Esophagus squamous epithelium (tissue), 5 donors: ENCODE data around the gene SPATA13. TPM values are rescaled to one million over a fixed set of nuclear protein-coding genes. Genes with fewer than 3 reads are reported as not detected.

Experiments
- DNase-seq: peaks from one replicate; lab custom pipeline; 2025; lab: John Stamatoyannopoulos, UW
- H3K27ac ChIP-seq, 4 donors: fragments of 200-600 bp; sonication (generic); one replicate each; pipeline ENCODE4 v1.5.1; 2016 to 2019; ENCODE audit warnings: mild to moderate bottlenecking in 1 of 4
- H3K27me3 ChIP-seq, 4 donors: fragments of 200-600 bp; sonication (generic); 1 replicate in 3 of 4; 2 replicates in 1 of 4; pipeline versions ENCODE4 v1.5.1 to v1.6.0; 2017 to 2021; ENCODE audit warnings: antibody characterized with exemption in 1 of 4
- H3K36me3 ChIP-seq, 3 donors: fragments of 200-600 bp; sonication (generic); one replicate each; pipeline ENCODE4 v1.5.1; 2016 to 2019
- H3K4me1 ChIP-seq, 3 donors: fragments of 200-600 bp; sonication (generic); one replicate each; pipeline ENCODE4 v1.5.1; 2017 to 2019
- H3K4me3 ChIP-seq, 4 donors: fragments of 200-600 bp; sonication (generic); 1 replicate in 3 of 4; 2 replicates in 1 of 4; pipeline ENCODE4 v1.5.1; 2016 to 2019; ENCODE audit warnings: mild to moderate bottlenecking in 2 of 4, moderate library complexity in 1 of 4
- H3K9me3 ChIP-seq, 3 donors: fragments of 200-600 bp; sonication (generic); one replicate each; pipeline ENCODE4 v1.5.1; 2016 to 2019
- CTCF ChIP-seq, 6 experiments: fragments of 450-650 bp in 4 of 6; fragments of 200-600 bp in 2 of 6; sonication (generic) in 2 of 6; IDR thresholded peaks; one replicate each; pipeline ENCODE4 v1.5.1; 2016 to 2019; ENCODE audit warnings: antibody characterized with exemption in 6 of 6, mild to moderate bottlenecking in 4 of 6, moderate library complexity in 4 of 6
- POLR2A ChIP-seq, 4 donors: fragments of 450-650 bp; IDR thresholded peaks; one replicate each; pipeline ENCODE4 v1.6.1; 2017; ENCODE audit warnings: antibody characterized with exemption in 4 of 4, mild to moderate bottlenecking in 4 of 4, moderate library complexity in 3 of 4
- whole genome bisulfite sequencing, 2 donors: methylation state at CpG; one replicate each; pipeline ENCODE4 v1.1.5; 2018; 5-methylcytosine and 5-hydroxymethylcytosine counted together
- intact Hi-C: fragments of 100-400 bp; cut with DNase I; formaldehyde crosslinking; loops from one replicate; pipeline ENCODE4 v1.15.0; 2022
- total RNA-seq, 4 donors: library from RNA; depleted of rRNA; stranded (reverse); fragments of >200 nt; gene quantifications; one replicate each; pipeline ENCODE4 v1.1.0, GENCODE V29; 2016
- donor health status: DM: yes; HTN: yes; CAD: no.

The SPATA13 gene
- total RNA-seq, 4 donors from 2014 or later = 5.0 to 16.6 (median 9.7) TPM

- DNase-seq = no peak
- H3K4me3 ChIP-seq = no peak overlapping the region
- intact Hi-C loops = no loop called here
Measured at GRCh38 chr13:24166561-24166960, 6.0 kb downstream of the SPATA13 start.

GRCh38 chr13:24167666-24168391 lies 7.3 kb downstream of the SPATA13 start:
- TF ChIP-seq POLR2A (IDR thresholded peaks at IDR 0.05) = no peak
- TF ChIP-seq CTCF (IDR thresholded peaks at IDR 0.05) = no peak
- Histone ChIP-seq H3K27me3 (no peaks in the 10 kb centered on the region), H3K4me1 (peaks cover 0 to 13% (median 10%) of the 10 kb centered on the region in 3 donors), H3K9me3 (no peaks in the 10 kb centered on the region), H3K27ac (peak overlapping the region in 3 of 4 donors; percentile 28 to 58 (median 43)), H3K4me3 (no peak overlapping the region), H3K36me3 (no peaks in the 10 kb centered on the region)
- DNase-seq = no peak
- intact Hi-C loops = no loop called here
- 57 to 73% methylated on average over 6 of the region's 6 CpGs for WGBS, 2 donors

More at GRCh38 chr13:24166561-24166960, 6.0 kb downstream of the SPATA13 start:
- Histone ChIP-seq H3K27ac (peak overlapping the region in 1 of 4 donors; percentile 28), H3K4me1 (peaks cover 7 to 26% (median 19%) of the 10 kb centered on the region in 3 donors), H3K27me3 (peaks cover 0 to 10% (median 0%) of the 10 kb centered on the region in 4 donors), H3K36me3 (no peaks in the 10 kb centered on the region), H3K9me3 (no peaks in the 10 kb centered on the region)
- TF ChIP-seq POLR2A (IDR thresholded peaks at IDR 0.05) = no peak
- TF ChIP-seq CTCF (IDR thresholded peaks at IDR 0.05) = no peak
- WGBS, 2 donors = 85 to 88% methylated on average over 2 of the region's 2 CpGs

GRCh38 chr13:24168392-24168750 lies 7.9 kb downstream of the SPATA13 start:
- H3K4me3 ChIP-seq = no peak overlapping the region
- H3K4me1 ChIP-seq = peaks cover 0 to 13% (median 10%) of the 10 kb centered on the region in 3 donors
- no peak for DNase-seq
- no peaks in the 10 kb centered on the region for H3K36me3 ChIP-seq
- intact Hi-C loops = no loop called here
- H3K9me3 ChIP-seq = no peaks in the 10 kb centered on the region
- TF ChIP-seq CTCF (IDR thresholded peaks at IDR 0.05) = no peak
- TF ChIP-seq POLR2A (IDR thresholded peaks at IDR 0.05) = no peak
- H3K27ac ChIP-seq = peak overlapping the region in 3 of 4 donors; percentile 28 to 58 (median 43)
- no peaks in the 10 kb centered on the region for H3K27me3 ChIP-seq
- 83 to 90% methylated on average over 6 of the region's 6 CpGs for WGBS, 2 donors

GRCh38 chr13:24168979-24169378 lies 8.5 kb downstream of the SPATA13 start:
- no peaks in the 10 kb centered on the region for H3K36me3 ChIP-seq
- 24 to 42% methylated on average over 5 of the region's 5 CpGs for WGBS, 2 donors
- no peaks in the 10 kb centered on the region for H3K9me3 ChIP-seq
- H3K4me1 ChIP-seq = peaks cover 0 to 13% (median 10%) of the 10 kb centered on the region in 3 donors
- TF ChIP-seq CTCF (IDR thresholded peaks at IDR 0.05) (no peak), POLR2A (IDR thresholded peaks at IDR 0.05) (no peak)
- no peak overlapping the region for H3K4me3 ChIP-seq
- peak overlapping the region in 3 of 4 donors; percentile 28 to 43 (median 34) for H3K27ac ChIP-seq
- no peaks in the 10 kb centered on the region for H3K27me3 ChIP-seq
- DNase-seq = no peak
- intact Hi-C loops = no loop called here

- H3K27me3 ChIP-seq = no peaks in the 10 kb centered on the region
- H3K27ac ChIP-seq = no peak overlapping the region
- TF ChIP-seq POLR2A (IDR thresholded peaks at IDR 0.05) = no peak
- TF ChIP-seq CTCF (IDR thresholded peaks at IDR 0.05) = no peak
- DNase-seq = no peak
- intact Hi-C loops = no loop called here
- peaks cover 0 to 16% (median 13%) of the 10 kb centered on the region in 3 donors for H3K4me1 ChIP-seq
- no peak overlapping the region for H3K4me3 ChIP-seq
- H3K9me3 ChIP-seq = no peaks in the 10 kb centered on the region
- WGBS, 2 donors = 86 to 87% methylated on average over 4 of the region's 4 CpGs
- H3K36me3 ChIP-seq = no peaks in the 10 kb centered on the region
Measured at GRCh38 chr13:24172071-24172470, 11.6 kb downstream of the SPATA13 start.
